HS-27A (cell line): ENCODE measurements around the gene NCKAP1.
"Not testable (repeated sequence)": the region's sequence is repeated elsewhere in the genome, so short reads cannot be mapped to it uniquely, and the experiment has no call there.

ENCODE experiments used
- DNase-seq: peaks from one replicate; pipeline ENCODE4 v3.0.0-alpha.2; 2012; ENCODE audit warnings: low read depth, missing footprints

NCKAP1 gene

GRCh38 chr2:182999348-183000028, 38.8 kb downstream of the NCKAP1 start:
- no peak for DNase-seq

GRCh38 chr2:182994228-182994912, 43.9 kb downstream of the NCKAP1 start:
- DNase-seq: no peak

DNA sequence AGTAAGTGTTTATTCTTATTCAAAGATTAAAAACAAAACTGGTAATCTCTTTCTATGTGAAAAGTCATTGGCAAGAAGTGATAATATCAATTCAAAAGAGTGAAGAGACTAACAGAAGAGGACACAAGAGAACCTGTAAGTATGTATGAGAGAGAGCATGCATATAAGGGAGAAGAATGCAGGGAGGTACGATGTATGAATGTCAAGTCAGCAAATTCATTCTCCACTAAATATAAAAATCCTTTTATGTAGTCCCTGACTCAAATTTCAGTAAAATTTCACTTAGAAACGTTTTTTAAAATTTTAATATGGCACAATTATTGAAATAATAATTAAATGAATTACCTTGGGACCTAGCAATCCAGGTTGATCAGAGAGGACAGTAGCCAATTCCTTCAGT, 55.3 kb downstream of the NCKAP1 start:
- DNase-seq: no peak

- DNase-seq: not testable (repeated sequence)
These were observed 56.8 kb downstream of the NCKAP1 start for GRCh38 chr2:182981475-182981874.

- DNase-seq: no peak
These were observed 57.6 kb downstream of the NCKAP1 start for GRCh38 chr2:182980652-182981051.

DNA sequence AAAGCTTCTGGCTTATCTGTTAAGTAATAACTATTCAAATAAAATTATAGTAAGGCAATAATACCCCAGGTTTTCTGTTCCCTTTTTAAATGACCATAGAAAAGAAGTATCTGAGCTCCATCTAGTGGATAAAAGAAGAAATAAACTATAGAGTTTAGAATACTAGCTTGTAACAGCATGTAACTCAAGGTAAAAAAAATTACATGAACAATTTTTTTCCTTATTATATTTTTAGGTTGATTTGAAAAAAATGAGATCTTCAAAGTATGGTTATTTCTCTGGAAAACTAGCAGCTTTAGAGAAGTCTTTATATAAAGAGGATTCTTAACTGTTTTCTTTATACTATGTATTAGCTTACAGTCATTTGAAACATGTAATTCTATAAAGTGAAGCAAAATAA, 58.1 kb downstream of the NCKAP1 start:
- DNase-seq: no peak

DNA sequence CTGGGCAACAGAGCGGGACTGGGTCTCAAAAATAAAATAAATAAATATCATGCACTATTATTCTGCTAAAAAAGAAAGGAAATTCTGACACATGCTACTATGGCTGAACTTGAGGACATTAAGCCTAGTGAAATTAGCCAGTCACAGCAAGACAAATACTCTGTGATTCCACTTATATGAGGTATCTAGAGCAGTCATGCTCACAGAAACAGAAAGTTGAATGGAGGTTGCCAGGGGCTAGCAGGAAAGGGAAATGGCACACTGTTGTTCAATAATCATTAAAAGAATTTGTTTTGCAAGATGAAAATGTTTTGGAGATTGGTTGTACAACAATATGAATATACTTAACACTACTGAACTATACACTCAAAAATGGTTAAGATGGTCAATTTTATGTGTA, 60.8 kb downstream of the NCKAP1 start:
- no peak for DNase-seq

GRCh38 chr2:182973441-182974352, 64.6 kb downstream of the NCKAP1 start:
- no peak for DNase-seq

- DNase-seq: no peak
These were observed 65.7 kb downstream of the NCKAP1 start for GRCh38 chr2:182972548-182972942.

DNA sequence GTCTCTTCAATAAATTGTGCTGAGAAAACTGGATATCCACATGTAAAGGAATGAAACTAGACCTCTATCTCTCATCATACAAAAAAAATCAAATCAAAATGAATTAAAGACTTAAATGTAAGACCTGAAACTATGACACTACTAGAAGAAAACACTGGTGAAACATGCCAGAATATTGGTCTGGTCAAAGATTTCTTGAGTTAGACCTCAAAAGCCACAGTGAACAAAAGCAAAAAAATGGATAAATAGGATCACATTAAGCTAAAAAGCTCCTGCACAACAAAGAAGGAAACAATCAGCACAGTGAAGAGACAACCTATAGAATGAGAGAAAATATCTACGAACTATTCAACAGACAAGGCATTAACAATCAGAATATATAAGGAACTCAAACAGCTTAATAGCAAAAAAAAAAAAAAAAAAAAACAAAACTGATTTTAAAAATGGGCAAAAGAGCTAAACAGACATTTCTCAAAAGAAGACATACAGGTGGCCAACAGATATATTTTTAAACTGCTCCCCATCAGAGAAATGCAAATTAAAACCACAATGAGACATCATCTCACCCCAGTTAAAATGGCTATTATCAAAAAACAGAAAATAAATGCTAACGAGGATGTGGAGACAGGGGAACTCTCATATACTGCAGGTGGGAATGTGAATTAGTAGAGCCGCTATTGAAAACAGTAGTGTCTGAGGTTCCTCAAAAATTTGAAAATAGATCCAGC, 66.3 kb downstream of the NCKAP1 start:
- DNase-seq: no peak

- DNase-seq: no peak
These were observed 67.8 kb downstream of the NCKAP1 start for GRCh38 chr2:182970486-182970885.

GRCh38 chr2:182968493-182968892, 69.8 kb downstream of the NCKAP1 start:
- DNase-seq: no peak

GRCh38 chr2:182966356-182966755, 71.9 kb downstream of the NCKAP1 start:
- DNase-seq: not testable (repeated sequence)

- no peak for DNase-seq
These were observed 75.6 kb downstream of the NCKAP1 start for GRCh38 chr2:182962641-182963040.

GRCh38 chr2:182960869-182961268, 77.4 kb downstream of the NCKAP1 start:
- DNase-seq: not testable (repeated sequence)

- DNase-seq: no peak
These were observed 83.5 kb downstream of the NCKAP1 start for GRCh38 chr2:182954789-182955188.

DNA sequence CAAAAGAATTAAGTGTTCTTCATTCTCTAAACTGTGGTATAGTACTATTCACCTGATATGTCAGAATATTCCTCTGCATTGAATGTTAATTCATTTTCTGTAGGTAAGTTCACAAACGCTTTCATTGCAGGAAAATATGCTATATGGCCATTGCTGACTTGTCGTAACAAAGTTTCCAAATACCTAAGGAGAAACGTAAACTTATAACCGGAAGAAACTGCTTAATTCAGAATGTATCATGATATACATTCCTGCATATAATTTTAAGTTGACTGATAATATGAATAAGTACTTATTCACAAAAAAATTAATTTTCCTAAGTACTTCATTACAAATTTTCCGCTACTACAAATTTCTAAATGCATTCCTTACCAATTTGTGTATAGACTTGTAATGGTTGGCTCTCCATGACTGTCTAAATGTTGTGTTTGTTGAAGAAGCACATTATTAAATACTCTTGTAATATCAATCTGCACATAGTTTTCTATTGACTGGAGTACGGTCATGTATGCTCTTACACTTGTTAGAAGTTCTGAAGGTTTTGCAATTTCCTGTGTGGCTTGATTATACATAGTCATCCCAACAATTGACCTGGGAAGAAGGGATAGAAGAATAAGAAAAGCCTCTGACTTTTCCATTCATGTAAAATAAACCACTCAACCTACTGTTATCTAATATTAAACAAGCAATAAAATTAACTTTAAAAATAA, 85.4 kb downstream of the NCKAP1 start:
- no peak for DNase-seq

- DNase-seq: no peak
These were observed 86.2 kb downstream of the NCKAP1 start for GRCh38 chr2:182951948-182952663.

- DNase-seq: no peak
These were observed 87.7 kb downstream of the NCKAP1 start for GRCh38 chr2:182950546-182950945.

GRCh38 chr2:182949572-182950189, 88.6 kb downstream of the NCKAP1 start:
- no peak for DNase-seq
